Prostate gland (tissue), 2 donors: ENCODE results near the gene ZCCHC7. TPM values are rescaled to one million over a fixed set of nuclear protein-coding genes. Genes with fewer than 3 reads are reported as not detected.

ENCODE experiments used
- DNase-seq: peaks from one replicate; pipeline ENCODE4 v3.0.0-alpha.2; 2019; ENCODE audit warnings: low spot score
- H3K27ac ChIP-seq, 2 donors: fragments of 200-600 bp; sonication (generic); 2 replicates each; pipeline ENCODE4 v1.5.1; 2017 to 2019
- H3K27me3 ChIP-seq: fragments of 200-600 bp; sonication (generic); replicated peaks from 2 replicates; pipeline ENCODE4 v1.5.1; 2019; ENCODE audit not compliant: insufficient read depth
- H3K36me3 ChIP-seq, 2 donors: fragments of 200-600 bp; sonication (generic); 1 replicate in 1 of 2; 2 replicates in 1 of 2; pipeline versions ENCODE4 v1.5.1 to v1.8.1; 2017 to 2019
- H3K4me1 ChIP-seq: fragments of 200-600 bp; sonication (generic); replicated peaks from 2 replicates; pipeline ENCODE4 v1.5.1; 2019
- H3K4me3 ChIP-seq, 2 donors: fragments of 200-600 bp; sonication (generic); 2 replicates each; pipeline ENCODE4 v1.5.1; 2017 to 2019
- H3K9me3 ChIP-seq: fragments of 200-600 bp; sonication (generic); 2 replicates; pipeline ENCODE4 v1.5.1; 2017
- POLR2A ChIP-seq: fragments of 450-650 bp; IDR thresholded peaks from one replicate; pipeline ENCODE4 v1.6.1; 2016; ENCODE audit warnings: antibody characterized with exemption, mild to moderate bottlenecking
- POLR2AphosphoS5 ChIP-seq: sonication (generic); formaldehyde crosslinking; IDR thresholded peaks from one replicate; pipeline ENCODE4 v1.6.1; 2017; ENCODE audit warnings: antibody characterized with exemption
- WGBS: methylation state at CpG from one replicate; pipeline ENCODE4 v1.1.5; 2018; 5-methylcytosine and 5-hydroxymethylcytosine counted together
- intact Hi-C: fragments of 100-400 bp; cut with DNase I; formaldehyde crosslinking; loops from one replicate; pipeline ENCODE4 v1.14.2; 2022
- total RNA-seq, 2 donors: library from RNA; depleted of rRNA; stranded (reverse); fragments of >200 nt; gene quantifications; one replicate each; pipeline ENCODE4 v1.1.0, GENCODE V29; 2016
- TF ChIP-seq, protein P1 (sequence below), 4 experiments: fragments of 200-600 bp in 2 of 4; fragments of 450-650 bp in 2 of 4; sonication (generic) in 2 of 4; IDR thresholded peaks; 1 replicate in 3 of 4; 2 replicates in 1 of 4; pipeline ENCODE4 v1.5.1; 2016 to 2019; ENCODE audit warnings: antibody characterized with exemption in 4 of 4, mild to moderate bottlenecking in 2 of 4, moderate library complexity in 2 of 4

Gene ZCCHC7
- total RNA-seq, 2 donors from 2014 or later: 12.7 to 14.2 TPM

DNA sequence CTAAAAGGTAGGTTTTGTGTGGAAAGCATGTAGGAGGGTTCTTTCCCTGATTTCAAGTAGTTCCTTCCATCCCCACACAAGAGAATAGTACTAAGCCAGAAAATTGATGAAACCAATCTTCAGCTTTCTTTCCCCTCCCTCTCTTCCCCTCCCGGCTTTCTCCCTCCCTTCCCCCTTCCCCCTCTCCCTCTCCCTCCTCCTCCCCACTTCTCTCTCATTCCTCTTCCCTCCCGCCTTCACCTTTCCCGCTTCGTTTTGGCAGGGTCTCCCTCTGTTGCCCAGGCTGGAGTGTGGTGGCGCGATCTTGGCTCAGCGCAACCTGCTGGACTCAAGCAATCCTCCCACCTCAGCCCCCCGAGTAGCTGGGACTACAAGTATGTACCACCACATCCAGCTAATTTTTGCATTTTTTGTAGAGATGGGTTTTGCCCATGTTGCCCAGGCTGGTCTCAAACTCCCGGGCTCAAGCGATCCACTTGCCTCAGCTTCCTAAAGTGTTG, 85.8 kb downstream of the ZCCHC7 start:
- no peak for TF ChIP-seq POLR2AphosphoS5
- TF ChIP-seq, protein P1, sequence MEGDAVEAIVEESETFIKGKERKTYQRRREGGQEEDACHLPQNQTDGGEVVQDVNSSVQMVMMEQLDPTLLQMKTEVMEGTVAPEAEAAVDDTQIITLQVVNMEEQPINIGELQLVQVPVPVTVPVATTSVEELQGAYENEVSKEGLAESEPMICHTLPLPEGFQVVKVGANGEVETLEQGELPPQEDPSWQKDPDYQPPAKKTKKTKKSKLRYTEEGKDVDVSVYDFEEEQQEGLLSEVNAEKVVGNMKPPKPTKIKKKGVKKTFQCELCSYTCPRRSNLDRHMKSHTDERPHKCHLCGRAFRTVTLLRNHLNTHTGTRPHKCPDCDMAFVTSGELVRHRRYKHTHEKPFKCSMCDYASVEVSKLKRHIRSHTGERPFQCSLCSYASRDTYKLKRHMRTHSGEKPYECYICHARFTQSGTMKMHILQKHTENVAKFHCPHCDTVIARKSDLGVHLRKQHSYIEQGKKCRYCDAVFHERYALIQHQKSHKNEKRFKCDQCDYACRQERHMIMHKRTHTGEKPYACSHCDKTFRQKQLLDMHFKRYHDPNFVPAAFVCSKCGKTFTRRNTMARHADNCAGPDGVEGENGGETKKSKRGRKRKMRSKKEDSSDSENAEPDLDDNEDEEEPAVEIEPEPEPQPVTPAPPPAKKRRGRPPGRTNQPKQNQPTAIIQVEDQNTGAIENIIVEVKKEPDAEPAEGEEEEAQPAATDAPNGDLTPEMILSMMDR (IDR thresholded peaks at IDR 0.05): no peak
- no peak for TF ChIP-seq POLR2A
- DNase-seq: no peak
- H3K4me3 ChIP-seq: no peak overlapping the region
- WGBS: 94% methylated on average over 10 of the region's 10 CpGs
- H3K4me1 ChIP-seq: no peaks in the 10 kb centered on the region
- no peak overlapping the region for H3K27ac ChIP-seq
- no peaks in the 10 kb centered on the region for H3K9me3 ChIP-seq
- no peaks in the 10 kb centered on the region for H3K36me3 ChIP-seq
- no peaks in the 10 kb centered on the region for H3K27me3 ChIP-seq
- intact Hi-C loops: no loop called here

GRCh38 chr9:37209431-37210386, 89.3 kb downstream of the ZCCHC7 start:
- no peak overlapping the region for H3K27ac ChIP-seq
- no peaks in the 10 kb centered on the region for H3K36me3 ChIP-seq
- DNase-seq: no peak
- no peaks in the 10 kb centered on the region for H3K9me3 ChIP-seq
- no peaks in the 10 kb centered on the region for H3K27me3 ChIP-seq
- H3K4me3 ChIP-seq: no peak overlapping the region
- TF ChIP-seq POLR2AphosphoS5 (no peak), POLR2A (no peak)
- TF ChIP-seq, protein P1 (IDR thresholded peaks at IDR 0.05): no peak
- intact Hi-C loops: no loop called here
- WGBS: 45% methylated on average over 2 of the region's 2 CpGs
- H3K4me1 ChIP-seq: no peaks in the 10 kb centered on the region

DNA sequence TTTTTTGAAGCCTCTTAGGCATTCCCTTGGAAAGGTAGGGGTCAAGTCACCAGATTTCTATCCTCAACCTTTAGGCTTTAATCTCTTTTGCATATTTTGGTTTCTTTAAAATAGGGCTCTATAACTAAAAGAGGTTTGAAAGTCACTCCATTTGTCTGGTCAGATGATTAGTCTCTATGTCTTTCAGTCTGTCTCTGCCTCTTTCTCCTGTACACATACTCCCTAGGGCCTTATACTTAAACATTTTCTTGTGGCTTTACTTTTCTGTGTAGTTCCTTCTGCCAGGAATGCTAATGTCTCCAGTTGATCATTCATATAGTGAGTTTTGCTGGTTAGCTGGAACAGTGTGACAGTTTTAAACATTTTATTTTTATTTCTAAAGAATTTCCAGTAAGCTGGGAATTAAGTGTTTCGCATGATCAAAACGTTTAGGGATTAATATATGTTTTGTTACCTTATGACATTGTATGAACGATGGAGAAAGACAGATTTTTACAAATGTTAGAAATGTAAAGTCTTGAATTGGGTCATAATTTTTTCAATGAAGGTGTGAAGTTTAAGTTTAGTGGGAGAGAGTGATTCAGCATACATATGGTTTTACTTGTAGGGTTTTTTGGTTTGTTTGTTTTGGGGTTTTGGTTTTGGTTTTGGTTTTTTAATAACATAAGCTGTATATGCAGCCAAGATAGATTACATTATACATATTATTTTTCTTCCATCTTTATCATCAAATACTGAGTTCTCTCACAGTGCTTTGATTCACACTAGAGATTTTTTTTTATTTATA, 90.6 kb downstream of the ZCCHC7 start:
- no peak overlapping the region for H3K4me3 ChIP-seq
- no peak for TF ChIP-seq POLR2AphosphoS5
- TF ChIP-seq, protein P1 (IDR thresholded peaks at IDR 0.05): no peak
- no peak for TF ChIP-seq POLR2A
- H3K27ac ChIP-seq: no peak overlapping the region
- H3K36me3 ChIP-seq: no peaks in the 10 kb centered on the region
- WGBS: 84% methylated on average over 3 of the region's 3 CpGs
- H3K27me3 ChIP-seq: no peaks in the 10 kb centered on the region
- no peaks in the 10 kb centered on the region for H3K4me1 ChIP-seq
- no peaks in the 10 kb centered on the region for H3K9me3 ChIP-seq
- DNase-seq: no peak
- intact Hi-C loops: no loop called here

DNA sequence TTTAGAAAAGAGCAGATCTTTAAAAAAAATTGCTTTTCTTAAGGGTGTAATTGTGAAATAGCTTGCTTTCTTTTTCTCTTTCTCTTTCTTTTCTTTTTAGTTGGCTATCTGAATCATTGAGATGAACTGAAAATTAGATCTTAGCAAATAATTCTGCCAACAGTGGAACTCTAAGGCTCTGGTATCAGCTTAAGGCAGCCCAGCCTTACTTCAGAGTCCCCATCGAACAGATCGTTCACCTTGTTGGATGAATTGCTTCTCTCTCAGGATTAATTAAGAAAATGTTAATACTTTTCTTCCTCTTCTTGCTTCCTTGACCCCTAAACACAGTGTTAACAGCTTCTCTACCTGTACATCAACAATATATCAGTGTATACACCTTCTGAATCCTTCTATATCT, 92.1 kb downstream of the ZCCHC7 start:
- H3K36me3 ChIP-seq: no peaks in the 10 kb centered on the region
- H3K4me3 ChIP-seq: no peak overlapping the region
- intact Hi-C loops: no loop called here
- WGBS: 98% methylated on average over 2 of the region's 2 CpGs
- no peaks in the 10 kb centered on the region for H3K4me1 ChIP-seq
- TF ChIP-seq, protein P1 (IDR thresholded peaks at IDR 0.05): no peak
- TF ChIP-seq POLR2A (no peak), POLR2AphosphoS5 (no peak)
- no peaks in the 10 kb centered on the region for H3K27me3 ChIP-seq
- no peak overlapping the region for H3K27ac ChIP-seq
- no peaks in the 10 kb centered on the region for H3K9me3 ChIP-seq
- no peak for DNase-seq
